HepG2 (cell line): ENCODE data around the gene TEKT5. TPM values are rescaled to one million over a fixed set of nuclear protein-coding genes. Genes with fewer than 3 reads are reported as not detected.

Experiments used
- AHR ChIP-seq: IDR thresholded peaks from 2 replicates; pipeline ENCODE4 v1.6.1; 2018; ENCODE audit warnings: missing genetic modification reagents, missing compliant biosample characterization
- DDIT3 ChIP-seq: sonication (generic); formaldehyde crosslinking; IDR thresholded peaks from 2 replicates; pipeline ENCODE4 v1.4.0; 2020; ENCODE audit warnings: mild to moderate bottlenecking, missing genetic modification reagents
- EEA1 ChIP-seq: sonication (generic); formaldehyde crosslinking; IDR thresholded peaks from 2 replicates; pipeline ENCODE4 v1.5.1; 2020; ENCODE audit warnings: mild to moderate bottlenecking, missing genetic modification reagents, borderline replicate concordance
- HNRNPH1 ChIP-seq: fragments of 200-400 bp; formaldehyde crosslinking; optimal IDR thresholded peaks from 2 replicates; pipeline ENCODE3; 2017; ENCODE audit warnings: mild to moderate bottlenecking, low read depth, low read length
- IKZF4 ChIP-seq: sonication (generic); formaldehyde crosslinking; IDR thresholded peaks from 2 replicates; pipeline ENCODE4 v1.5.1; 2020; ENCODE audit warnings: borderline replicate concordance, mild to moderate bottlenecking, low read depth, missing genetic modification reagents; ENCODE audit errors: not compliant biosample characterization
- MAFG ChIP-seq: sonication (generic); formaldehyde crosslinking; IDR thresholded peaks from 2 replicates; pipeline ENCODE4 v1.5.1; 2020; ENCODE audit warnings: mild to moderate bottlenecking, missing genetic modification reagents
- ZBTB21 ChIP-seq: sonication (generic); formaldehyde crosslinking; IDR thresholded peaks from 2 replicates; pipeline ENCODE4 v1.4.0; 2020; ENCODE audit warnings: missing genetic modification reagents
- ZKSCAN8 ChIP-seq: IDR thresholded peaks from 2 replicates; pipeline ENCODE4 v1.6.1; 2016; ENCODE audit warnings: borderline replicate concordance, missing genetic modification reagents, missing compliant biosample characterization
- ZNF749 ChIP-seq: sonication (generic); formaldehyde crosslinking; IDR thresholded peaks from 2 replicates; pipeline ENCODE4 v1.8.0; 2022; ENCODE audit warnings: mild to moderate bottlenecking, missing genetic modification reagents, moderate library complexity, borderline replicate concordance
- polyA plus RNA-seq, 8 experiments: library from polyadenylated mRNA; depleted of rRNA in 3 of 8; stranded (reverse) in 7 of 8; unstranded in 1 of 8; fragments of >200 nt; fragmentation: Illumina TruSeq in 4 of 8; extraction: Trizol in 4 of 8; gene quantifications; 2 replicates each; pipeline versions ENCODE4 v1.2.1 to v1.2.3, GENCODE V29; 2011 to 2016; ENCODE audit warnings: low read depth in 4 of 8, missing spikeins in 1 of 8, mixed read lengths in 1 of 8; ENCODE audit not compliant: insufficient read depth in 1 of 8
- total RNA-seq, 5 experiments: library from RNA; depleted of rRNA; stranded (reverse); fragments of >200 nt; fragmentation: Illumina TruSeq; extraction: Trizol; gene quantifications; 2 replicates each; pipeline ENCODE4 v1.2.3, GENCODE V29; 2016; ENCODE audit warnings: low read depth in 1 of 5
- TF ChIP-seq, protein P1 (sequence below): sonication (generic); formaldehyde crosslinking; IDR thresholded peaks from 2 replicates; pipeline ENCODE4 v1.4.0; 2020; ENCODE audit warnings: missing genetic modification reagents
- TF ChIP-seq, protein P2 (sequence below): sonication (generic); formaldehyde crosslinking; IDR thresholded peaks from 2 replicates; pipeline ENCODE4 v1.5.1; 2020; ENCODE audit warnings: missing genetic modification reagents, mild to moderate bottlenecking, borderline replicate concordance
- TF ChIP-seq, protein P3 (sequence below): sonication (generic); formaldehyde crosslinking; conservative IDR thresholded peaks from 2 replicates; pipeline ENCODE4 v1.8.1; 2023; ENCODE audit warnings: missing genetic modification reagents
- TF ChIP-seq, protein P4 (sequence below): sonication (generic); formaldehyde crosslinking; IDR thresholded peaks from 2 replicates; pipeline ENCODE4 v1.5.0; 2020; ENCODE audit warnings: mild to moderate bottlenecking, missing genetic modification reagents, borderline replicate concordance

The TEKT5 gene
- total and polyA plus RNA-seq, 2 of the 13 experiments (the other 11 are each of a cell fraction or from before 2014, with no cell fraction given): 0.16 TPM; not detected in 1

DNA sequence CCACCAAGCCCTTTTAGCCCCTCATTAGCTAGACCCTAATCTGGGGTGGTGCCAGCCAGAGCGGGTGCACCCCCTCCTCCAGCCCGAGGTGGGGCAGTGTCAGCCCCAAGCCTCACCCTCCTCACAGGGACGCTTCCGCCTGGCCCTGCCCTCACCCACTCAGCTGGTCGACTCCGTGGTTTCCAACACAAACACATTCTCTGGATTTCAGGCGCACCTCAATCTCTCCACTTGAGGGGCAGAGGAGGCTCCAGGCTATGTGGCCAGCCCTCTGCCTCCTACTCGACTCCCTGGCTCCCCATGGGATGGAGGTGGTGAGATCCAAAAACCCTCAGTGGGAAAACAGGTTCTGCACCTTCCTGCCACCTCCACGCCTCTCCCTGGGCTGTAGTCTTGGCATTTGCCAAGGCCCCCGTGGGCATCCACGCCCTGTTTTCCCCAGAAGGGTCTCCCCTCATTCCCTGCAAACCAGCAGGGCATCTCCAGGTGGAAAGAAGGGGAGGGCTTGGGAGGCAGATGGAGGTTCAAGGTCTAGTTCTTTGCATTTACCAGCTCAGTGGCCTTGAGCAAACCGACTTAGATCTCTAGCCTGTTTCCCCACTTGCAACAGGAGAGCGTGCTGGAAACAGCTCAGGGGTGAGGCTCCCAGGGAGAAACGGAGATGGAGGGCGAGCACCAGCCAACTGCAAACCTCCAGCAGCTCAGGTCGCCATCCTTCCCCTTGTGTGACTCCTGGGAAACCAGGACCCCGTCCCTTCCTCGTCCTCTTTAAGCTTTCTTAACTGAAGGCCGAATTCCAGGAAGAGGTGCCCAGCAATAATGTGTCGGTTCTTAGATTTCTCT lies 116.0 kb downstream of the TEKT5 start (continued):
- TF ChIP-seq, protein P1, sequence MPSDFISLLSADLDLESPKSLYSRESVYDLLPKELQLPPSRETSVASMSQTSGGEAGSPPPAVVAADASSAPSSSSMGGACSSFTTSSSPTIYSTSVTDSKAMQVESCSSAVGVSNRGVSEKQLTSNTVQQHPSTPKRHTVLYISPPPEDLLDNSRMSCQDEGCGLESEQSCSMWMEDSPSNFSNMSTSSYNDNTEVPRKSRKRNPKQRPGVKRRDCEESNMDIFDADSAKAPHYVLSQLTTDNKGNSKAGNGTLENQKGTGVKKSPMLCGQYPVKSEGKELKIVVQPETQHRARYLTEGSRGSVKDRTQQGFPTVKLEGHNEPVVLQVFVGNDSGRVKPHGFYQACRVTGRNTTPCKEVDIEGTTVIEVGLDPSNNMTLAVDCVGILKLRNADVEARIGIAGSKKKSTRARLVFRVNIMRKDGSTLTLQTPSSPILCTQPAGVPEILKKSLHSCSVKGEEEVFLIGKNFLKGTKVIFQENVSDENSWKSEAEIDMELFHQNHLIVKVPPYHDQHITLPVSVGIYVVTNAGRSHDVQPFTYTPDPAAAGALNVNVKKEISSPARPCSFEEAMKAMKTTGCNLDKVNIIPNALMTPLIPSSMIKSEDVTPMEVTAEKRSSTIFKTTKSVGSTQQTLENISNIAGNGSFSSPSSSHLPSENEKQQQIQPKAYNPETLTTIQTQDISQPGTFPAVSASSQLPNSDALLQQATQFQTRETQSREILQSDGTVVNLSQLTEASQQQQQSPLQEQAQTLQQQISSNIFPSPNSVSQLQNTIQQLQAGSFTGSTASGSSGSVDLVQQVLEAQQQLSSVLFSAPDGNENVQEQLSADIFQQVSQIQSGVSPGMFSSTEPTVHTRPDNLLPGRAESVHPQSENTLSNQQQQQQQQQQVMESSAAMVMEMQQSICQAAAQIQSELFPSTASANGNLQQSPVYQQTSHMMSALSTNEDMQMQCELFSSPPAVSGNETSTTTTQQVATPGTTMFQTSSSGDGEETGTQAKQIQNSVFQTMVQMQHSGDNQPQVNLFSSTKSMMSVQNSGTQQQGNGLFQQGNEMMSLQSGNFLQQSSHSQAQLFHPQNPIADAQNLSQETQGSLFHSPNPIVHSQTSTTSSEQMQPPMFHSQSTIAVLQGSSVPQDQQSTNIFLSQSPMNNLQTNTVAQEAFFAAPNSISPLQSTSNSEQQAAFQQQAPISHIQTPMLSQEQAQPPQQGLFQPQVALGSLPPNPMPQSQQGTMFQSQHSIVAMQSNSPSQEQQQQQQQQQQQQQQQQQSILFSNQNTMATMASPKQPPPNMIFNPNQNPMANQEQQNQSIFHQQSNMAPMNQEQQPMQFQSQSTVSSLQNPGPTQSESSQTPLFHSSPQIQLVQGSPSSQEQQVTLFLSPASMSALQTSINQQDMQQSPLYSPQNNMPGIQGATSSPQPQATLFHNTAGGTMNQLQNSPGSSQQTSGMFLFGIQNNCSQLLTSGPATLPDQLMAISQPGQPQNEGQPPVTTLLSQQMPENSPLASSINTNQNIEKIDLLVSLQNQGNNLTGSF (CRISPR knock-in tag): 0 out of 2 replicates have a peak, but pooled peaks have one; percentile 22
- TF ChIP-seq MAFG (CRISPR knock-in tag) (no peak), DDIT3 (CRISPR knock-in tag) (no peak), AHR (no peak), ZNF749 (no peak), ZKSCAN8 (CRISPR knock-in tag) (no peak), IKZF4 (CRISPR knock-in tag) (no peak), EEA1 (no peak), ZBTB21 (CRISPR knock-in tag) (no peak), HNRNPH1 (no peak)
- TF ChIP-seq, protein P2, sequence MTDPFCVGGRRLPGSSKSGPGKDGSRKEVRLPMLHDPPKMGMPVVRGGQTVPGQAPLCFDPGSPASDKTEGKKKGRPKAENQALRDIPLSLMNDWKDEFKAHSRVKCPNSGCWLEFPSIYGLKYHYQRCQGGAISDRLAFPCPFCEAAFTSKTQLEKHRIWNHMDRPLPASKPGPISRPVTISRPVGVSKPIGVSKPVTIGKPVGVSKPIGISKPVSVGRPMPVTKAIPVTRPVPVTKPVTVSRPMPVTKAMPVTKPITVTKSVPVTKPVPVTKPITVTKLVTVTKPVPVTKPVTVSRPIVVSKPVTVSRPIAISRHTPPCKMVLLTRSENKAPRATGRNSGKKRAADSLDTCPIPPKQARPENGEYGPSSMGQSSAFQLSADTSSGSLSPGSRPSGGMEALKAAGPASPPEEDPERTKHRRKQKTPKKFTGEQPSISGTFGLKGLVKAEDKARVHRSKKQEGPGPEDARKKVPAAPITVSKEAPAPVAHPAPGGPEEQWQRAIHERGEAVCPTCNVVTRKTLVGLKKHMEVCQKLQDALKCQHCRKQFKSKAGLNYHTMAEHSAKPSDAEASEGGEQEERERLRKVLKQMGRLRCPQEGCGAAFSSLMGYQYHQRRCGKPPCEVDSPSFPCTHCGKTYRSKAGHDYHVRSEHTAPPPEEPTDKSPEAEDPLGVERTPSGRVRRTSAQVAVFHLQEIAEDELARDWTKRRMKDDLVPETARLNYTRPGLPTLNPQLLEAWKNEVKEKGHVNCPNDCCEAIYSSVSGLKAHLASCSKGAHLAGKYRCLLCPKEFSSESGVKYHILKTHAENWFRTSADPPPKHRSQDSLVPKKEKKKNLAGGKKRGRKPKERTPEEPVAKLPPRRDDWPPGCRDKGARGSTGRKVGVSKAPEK (CRISPR knock-in tag): no peak
- TF ChIP-seq, protein P3, sequence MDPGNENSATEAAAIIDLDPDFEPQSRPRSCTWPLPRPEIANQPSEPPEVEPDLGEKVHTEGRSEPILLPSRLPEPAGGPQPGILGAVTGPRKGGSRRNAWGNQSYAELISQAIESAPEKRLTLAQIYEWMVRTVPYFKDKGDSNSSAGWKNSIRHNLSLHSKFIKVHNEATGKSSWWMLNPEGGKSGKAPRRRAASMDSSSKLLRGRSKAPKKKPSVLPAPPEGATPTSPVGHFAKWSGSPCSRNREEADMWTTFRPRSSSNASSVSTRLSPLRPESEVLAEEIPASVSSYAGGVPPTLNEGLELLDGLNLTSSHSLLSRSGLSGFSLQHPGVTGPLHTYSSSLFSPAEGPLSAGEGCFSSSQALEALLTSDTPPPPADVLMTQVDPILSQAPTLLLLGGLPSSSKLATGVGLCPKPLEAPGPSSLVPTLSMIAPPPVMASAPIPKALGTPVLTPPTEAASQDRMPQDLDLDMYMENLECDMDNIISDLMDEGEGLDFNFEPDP (CRISPR knock-in tag): no peak
- TF ChIP-seq, protein P4, sequence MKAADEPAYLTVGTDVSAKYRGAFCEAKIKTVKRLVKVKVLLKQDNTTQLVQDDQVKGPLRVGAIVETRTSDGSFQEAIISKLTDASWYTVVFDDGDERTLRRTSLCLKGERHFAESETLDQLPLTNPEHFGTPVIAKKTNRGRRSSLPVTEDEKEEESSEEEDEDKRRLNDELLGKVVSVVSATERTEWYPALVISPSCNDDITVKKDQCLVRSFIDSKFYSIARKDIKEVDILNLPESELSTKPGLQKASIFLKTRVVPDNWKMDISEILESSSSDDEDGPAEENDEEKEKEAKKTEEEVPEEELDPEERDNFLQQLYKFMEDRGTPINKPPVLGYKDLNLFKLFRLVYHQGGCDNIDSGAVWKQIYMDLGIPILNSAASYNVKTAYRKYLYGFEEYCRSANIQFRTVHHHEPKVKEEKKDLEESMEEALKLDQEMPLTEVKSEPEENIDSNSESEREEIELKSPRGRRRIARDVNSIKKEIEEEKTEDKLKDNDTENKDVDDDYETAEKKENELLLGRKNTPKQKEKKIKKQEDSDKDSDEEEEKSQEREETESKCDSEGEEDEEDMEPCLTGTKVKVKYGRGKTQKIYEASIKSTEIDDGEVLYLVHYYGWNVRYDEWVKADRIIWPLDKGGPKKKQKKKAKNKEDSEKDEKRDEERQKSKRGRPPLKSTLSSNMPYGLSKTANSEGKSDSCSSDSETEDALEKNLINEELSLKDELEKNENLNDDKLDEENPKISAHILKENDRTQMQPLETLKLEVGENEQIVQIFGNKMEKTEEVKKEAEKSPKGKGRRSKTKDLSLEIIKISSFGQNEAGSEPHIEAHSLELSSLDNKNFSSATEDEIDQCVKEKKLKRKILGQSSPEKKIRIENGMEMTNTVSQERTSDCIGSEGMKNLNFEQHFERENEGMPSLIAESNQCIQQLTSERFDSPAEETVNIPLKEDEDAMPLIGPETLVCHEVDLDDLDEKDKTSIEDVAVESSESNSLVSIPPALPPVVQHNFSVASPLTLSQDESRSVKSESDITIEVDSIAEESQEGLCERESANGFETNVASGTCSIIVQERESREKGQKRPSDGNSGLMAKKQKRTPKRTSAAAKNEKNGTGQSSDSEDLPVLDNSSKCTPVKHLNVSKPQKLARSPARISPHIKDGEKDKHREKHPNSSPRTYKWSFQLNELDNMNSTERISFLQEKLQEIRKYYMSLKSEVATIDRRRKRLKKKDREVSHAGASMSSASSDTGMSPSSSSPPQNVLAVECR (CRISPR knock-in tag): no peak
